Measurements from ENCODE around the gene ATP6V0B. TPM values are rescaled to one million over a fixed set of nuclear protein-coding genes. Genes with fewer than 3 reads are reported as not detected.

ATP6V0B gene
- total and polyA plus RNA-seq, 2 of the 13 experiments (the other 11 are each of a cell fraction or from before 2014, with no cell fraction given) = 157 to 161 TPM

DNA sequence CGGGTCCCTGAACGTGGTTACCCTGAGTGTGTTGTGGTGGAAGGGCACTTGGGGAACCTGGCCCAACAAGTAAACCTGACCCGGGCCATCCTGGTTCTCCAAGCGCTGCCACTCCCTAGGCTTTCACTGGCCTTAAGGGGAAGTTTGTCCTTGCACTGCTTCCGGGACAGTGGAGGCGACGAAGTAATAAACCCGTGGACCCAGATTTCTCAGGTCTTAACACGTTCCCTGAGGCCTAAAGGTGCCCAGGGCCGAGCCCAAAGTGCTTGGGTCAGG lies 16.4 kb downstream of the ATP6V0B start (continued):
- TF ChIP-seq CAMTA2 (CRISPR knock-in tag; IDR thresholded peaks at IDR 0.05; ENCODE audit: borderline replicate concordance) (no peak), SALL1 (CRISPR knock-in tag; IDR thresholded peaks at IDR 0.05) (no peak), HNRNPUL1 (IDR thresholded peaks at IDR 0.05; ENCODE audit: low read depth, low read length) (no peak), SRSF4 (IDR thresholded peaks at IDR 0.05; ENCODE audit: low read depth, low read length, poor library complexity, severe bottlenecking) (no peak), TFE3 (CRISPR knock-in tag; IDR thresholded peaks at IDR 0.05) (no peak), ZBED4 (CRISPR knock-in tag; IDR thresholded peaks at IDR 0.05; ENCODE audit: borderline replicate concordance) (no peak), ZKSCAN1 (IDR thresholded peaks at IDR 0.05; ENCODE audit: low read length) (no peak), E2F1 (CRISPR knock-in tag; IDR thresholded peaks at IDR 0.05) (no peak), WIZ (CRISPR knock-in tag; IDR thresholded peaks at IDR 0.05) (no peak), SPEN (CRISPR knock-in tag; IDR thresholded peaks at IDR 0.05; ENCODE audit: low read depth) (no peak)
- TF ChIP-seq, protein P1, sequence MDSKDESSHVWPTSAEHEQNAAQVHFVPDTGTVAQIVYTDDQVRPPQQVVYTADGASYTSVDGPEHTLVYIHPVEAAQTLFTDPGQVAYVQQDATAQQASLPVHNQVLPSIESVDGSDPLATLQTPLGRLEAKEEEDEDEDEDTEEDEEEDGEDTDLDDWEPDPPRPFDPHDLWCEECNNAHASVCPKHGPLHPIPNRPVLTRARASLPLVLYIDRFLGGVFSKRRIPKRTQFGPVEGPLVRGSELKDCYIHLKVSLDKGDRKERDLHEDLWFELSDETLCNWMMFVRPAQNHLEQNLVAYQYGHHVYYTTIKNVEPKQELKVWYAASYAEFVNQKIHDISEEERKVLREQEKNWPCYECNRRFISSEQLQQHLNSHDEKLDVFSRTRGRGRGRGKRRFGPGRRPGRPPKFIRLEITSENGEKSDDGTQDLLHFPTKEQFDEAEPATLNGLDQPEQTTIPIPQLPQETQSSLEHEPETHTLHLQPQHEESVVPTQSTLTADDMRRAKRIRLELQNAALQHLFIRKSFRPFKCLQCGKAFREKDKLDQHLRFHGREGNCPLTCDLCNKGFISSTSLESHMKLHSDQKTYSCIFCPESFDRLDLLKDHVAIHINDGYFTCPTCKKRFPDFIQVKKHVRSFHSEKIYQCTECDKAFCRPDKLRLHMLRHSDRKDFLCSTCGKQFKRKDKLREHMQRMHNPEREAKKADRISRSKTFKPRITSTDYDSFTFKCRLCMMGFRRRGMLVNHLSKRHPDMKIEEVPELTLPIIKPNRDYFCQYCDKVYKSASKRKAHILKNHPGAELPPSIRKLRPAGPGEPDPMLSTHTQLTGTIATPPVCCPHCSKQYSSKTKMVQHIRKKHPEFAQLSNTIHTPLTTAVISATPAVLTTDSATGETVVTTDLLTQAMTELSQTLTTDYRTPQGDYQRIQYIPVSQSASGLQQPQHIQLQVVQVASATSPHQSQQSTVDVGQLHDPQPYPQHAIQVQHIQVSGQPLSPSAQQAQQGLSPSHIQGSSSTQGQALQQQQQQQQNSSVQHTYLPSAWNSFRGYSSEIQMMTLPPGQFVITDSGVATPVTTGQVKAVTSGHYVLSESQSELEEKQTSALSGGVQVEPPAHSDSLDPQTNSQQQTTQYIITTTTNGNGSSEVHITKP (CRISPR knock-in tag; IDR thresholded peaks at IDR 0.05; ENCODE audit: low read depth) = no peak
- TF ChIP-seq, protein P2, sequence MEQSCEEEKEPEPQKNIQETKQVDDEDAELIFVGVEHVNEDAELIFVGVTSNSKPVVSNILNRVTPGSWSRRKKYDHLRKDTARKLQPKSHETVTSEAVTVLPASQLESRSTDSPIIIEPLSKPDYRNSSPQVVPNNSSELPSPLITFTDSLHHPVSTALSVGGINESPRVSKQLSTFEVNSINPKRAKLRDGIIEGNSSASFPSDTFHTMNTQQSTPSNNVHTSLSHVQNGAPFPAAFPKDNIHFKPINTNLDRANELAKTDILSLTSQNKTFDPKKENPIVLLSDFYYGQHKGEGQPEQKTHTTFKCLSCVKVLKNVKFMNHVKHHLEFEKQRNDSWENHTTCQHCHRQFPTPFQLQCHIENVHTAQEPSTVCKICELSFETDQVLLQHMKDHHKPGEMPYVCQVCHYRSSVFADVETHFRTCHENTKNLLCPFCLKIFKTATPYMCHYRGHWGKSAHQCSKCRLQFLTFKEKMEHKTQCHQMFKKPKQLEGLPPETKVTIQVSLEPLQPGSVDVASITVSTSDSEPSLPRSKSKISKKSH (CRISPR knock-in tag; IDR thresholded peaks at IDR 0.05; ENCODE audit: borderline replicate concordance) = no peak
- TF ChIP-seq, protein P3, sequence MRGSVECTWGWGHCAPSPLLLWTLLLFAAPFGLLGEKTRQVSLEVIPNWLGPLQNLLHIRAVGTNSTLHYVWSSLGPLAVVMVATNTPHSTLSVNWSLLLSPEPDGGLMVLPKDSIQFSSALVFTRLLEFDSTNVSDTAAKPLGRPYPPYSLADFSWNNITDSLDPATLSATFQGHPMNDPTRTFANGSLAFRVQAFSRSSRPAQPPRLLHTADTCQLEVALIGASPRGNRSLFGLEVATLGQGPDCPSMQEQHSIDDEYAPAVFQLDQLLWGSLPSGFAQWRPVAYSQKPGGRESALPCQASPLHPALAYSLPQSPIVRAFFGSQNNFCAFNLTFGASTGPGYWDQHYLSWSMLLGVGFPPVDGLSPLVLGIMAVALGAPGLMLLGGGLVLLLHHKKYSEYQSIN (CRISPR knock-in tag; IDR thresholded peaks at IDR 0.05; ENCODE audit: borderline replicate concordance) = no peak
- TF ChIP-seq, protein P4, sequence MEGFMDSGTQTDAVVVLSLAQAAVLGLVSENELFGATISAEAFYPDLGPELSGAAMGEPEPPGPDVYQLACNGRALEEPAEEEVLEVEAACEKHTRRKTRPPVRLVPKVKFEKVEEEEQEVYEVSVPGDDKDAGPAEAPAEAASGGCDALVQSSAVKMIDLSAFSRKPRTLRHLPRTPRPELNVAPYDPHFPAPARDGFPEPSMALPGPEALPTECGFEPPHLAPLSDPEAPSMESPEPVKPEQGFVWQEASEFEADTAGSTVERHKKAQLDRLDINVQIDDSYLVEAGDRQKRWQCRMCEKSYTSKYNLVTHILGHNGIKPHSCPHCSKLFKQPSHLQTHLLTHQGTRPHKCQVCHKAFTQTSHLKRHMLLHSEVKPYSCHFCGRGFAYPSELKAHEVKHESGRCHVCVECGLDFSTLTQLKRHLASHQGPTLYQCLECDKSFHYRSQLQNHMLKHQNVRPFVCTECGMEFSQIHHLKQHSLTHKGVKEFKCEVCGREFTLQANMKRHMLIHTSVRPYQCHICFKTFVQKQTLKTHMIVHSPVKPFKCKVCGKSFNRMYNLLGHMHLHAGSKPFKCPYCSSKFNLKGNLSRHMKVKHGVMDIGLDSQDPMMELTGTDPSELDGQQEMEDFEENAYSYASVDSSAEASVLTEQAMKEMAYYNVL (CRISPR knock-in tag; IDR thresholded peaks at IDR 0.05; ENCODE audit: borderline replicate concordance) = 0 out of 2 replicates have a peak, but pooled peaks have one; percentile 5

All from HepG2 (cell line).